ENCODE data around the gene DEAF1. TPM values are rescaled to one million over a fixed set of nuclear protein-coding genes. Genes with fewer than 3 reads are reported as not detected.

DEAF1 gene
- total and polyA plus RNA-seq, 10 of the 15 experiments (the other 5 are each of a cell fraction or from before 2014, with no cell fraction given): 0.68 to 51.3 (median 25.9) TPM

- no peak for TF ChIP-seq RELB (IDR thresholded peaks at IDR 0.05; ENCODE audit: low read depth)
- no peak for TF ChIP-seq RELA (IDR thresholded peaks at IDR 0.05; ENCODE audit: borderline replicate concordance, partially characterized antibody)
- TF ChIP-seq JUND (IDR thresholded peaks at IDR 0.05; ENCODE audit: low read depth, low read length): no peak
- TF ChIP-seq, protein P1, sequence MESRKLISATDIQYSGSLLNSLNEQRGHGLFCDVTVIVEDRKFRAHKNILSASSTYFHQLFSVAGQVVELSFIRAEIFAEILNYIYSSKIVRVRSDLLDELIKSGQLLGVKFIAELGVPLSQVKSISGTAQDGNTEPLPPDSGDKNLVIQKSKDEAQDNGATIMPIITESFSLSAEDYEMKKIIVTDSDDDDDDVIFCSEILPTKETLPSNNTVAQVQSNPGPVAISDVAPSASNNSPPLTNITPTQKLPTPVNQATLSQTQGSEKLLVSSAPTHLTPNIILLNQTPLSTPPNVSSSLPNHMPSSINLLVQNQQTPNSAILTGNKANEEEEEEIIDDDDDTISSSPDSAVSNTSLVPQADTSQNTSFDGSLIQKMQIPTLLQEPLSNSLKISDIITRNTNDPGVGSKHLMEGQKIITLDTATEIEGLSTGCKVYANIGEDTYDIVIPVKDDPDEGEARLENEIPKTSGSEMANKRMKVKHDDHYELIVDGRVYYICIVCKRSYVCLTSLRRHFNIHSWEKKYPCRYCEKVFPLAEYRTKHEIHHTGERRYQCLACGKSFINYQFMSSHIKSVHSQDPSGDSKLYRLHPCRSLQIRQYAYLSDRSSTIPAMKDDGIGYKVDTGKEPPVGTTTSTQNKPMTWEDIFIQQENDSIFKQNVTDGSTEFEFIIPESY (IDR thresholded peaks at IDR 0.05): no peak
- TF ChIP-seq FOXM1 (IDR thresholded peaks at IDR 0.05; ENCODE audit: low read depth, low read length): no peak
- TF ChIP-seq EP300 (IDR thresholded peaks at IDR 0.05; ENCODE audit: borderline replicate concordance in 1 of 2, control insufficient read depth in 1 of 2, low read depth in 2 of 2, low read length in 2 of 2): no peak
- TF ChIP-seq RBBP5 (conservative IDR thresholded peaks at IDR 0.05): no peak
- TF ChIP-seq, protein P2, sequence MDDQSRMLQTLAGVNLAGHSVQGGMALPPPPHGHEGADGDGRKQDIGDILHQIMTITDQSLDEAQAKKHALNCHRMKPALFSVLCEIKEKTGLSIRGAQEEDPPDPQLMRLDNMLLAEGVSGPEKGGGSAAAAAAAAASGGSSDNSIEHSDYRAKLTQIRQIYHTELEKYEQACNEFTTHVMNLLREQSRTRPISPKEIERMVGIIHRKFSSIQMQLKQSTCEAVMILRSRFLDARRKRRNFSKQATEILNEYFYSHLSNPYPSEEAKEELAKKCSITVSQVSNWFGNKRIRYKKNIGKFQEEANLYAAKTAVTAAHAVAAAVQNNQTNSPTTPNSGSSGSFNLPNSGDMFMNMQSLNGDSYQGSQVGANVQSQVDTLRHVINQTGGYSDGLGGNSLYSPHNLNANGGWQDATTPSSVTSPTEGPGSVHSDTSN (IDR thresholded peaks at IDR 0.05; ENCODE audit: insufficient replicate concordance, low read depth, low read length): no peak
- TF ChIP-seq GATAD2B (conservative IDR thresholded peaks at IDR 0.05; ENCODE audit: low read depth): no peak
- no peak for TF ChIP-seq ELK1 (IDR thresholded peaks at IDR 0.05; ENCODE audit: low read depth, low read length)
- no peak for TF ChIP-seq CHD1 (IDR thresholded peaks at IDR 0.05; ENCODE audit: low read depth, low read length)
Observed at GRCh38 chr11:702462-703461, 7.7 kb upstream of the DEAF1 start (continued).

Measured in GM12878 (cell line).